ENCODE data around the gene MYO9B.
"Not testable (repeated sequence)": the region's sequence is repeated elsewhere in the genome, so short reads cannot be mapped to it uniquely, and the experiment has no call there.

MYO9B gene

DNA sequence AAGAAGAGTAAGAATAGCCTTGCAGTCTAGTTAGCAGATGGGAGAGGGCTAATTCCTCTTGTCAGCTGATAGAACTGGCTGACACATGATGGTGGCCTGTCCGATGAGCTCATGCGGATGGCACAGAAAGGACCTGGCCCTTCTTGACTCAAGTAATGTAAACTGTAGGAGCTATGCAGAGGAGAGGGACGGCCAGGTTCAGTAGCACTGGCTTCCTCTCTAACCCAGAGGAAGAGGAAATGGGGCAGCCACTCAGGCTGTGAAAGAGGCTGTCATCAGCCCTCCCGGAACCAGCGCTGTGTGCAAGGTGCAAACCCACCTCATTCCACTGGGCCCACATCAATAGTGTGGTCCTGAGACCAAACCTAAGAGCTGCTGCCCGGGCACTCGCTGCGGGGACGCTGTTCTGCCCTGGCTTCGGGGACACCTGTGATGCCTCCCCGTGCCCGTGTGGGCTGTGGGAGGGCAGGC, 108.8 kb downstream of the MYO9B start:
- peak; percentile 51 for DNase-seq

DNA sequence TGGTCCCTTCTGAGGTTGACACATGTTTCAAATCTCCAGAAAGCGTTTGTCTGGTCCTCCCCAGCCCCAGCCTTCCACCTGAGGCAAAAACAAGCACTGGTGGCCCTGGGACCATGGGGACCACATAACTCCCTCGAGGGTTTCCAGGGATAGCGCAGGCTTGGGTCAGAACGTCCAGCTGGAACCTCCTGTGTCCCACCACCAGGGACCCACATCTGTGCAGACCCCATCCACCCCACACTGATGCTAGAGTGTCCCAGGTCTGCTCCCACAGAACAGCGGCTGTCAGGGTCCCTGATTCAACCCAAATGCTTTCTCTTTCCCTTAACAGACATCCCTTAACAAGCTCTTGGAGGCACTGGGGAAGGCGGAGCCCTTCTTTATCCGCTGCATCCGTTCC, 110.0 kb downstream of the MYO9B start:
- DNase-seq = no peak

GRCh38 chr19:17191736-17192135, 116.2 kb downstream of the MYO9B start:
- DNase-seq = not testable (repeated sequence)

DNA sequence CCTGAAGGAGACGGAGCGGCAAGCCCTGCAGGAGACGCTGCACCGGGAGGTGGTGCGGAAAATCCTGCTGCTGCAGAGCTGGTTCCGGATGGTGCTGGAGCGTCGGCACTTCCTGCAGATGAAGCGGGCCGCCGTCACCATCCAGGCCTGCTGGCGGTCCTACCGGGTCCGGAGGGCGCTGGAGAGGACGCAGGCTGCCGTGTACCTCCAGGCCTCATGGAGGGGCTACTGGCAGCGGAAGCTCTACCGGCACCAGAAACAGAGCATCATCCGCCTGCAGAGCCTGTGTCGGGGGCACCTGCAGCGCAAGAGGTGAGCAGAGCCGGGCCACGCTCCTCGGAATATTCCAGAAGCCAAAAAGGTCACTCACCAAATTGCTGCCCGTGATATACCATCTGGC, 117.2 kb downstream of the MYO9B start:
- no peak for DNase-seq

- no peak for DNase-seq
Observed at GRCh38 chr19:17194608-17195007, 119.0 kb downstream of the MYO9B start.

DNA sequence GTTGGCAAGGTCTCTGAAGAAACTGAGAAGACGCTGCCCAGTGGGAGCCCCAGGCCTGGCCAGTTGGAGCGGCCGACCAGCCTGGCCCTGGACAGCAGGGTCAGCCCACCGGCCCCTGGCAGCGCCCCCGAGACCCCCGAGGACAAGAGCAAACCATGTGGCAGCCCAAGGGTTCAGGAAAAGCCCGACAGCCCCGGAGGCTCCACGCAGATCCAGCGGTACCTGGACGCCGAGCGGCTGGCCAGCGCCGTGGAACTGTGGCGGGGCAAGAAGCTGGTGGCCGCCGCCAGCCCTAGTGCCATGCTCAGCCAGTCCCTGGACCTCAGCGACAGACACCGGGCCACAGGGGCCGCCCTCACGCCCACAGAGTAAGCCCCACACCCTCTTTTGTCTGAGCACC, 119.5 kb downstream of the MYO9B start:
- no peak for DNase-seq

GRCh38 chr19:17196610-17197009, 121.0 kb downstream of the MYO9B start:
- DNase-seq = no peak

GRCh38 chr19:17197666-17198065, 122.1 kb downstream of the MYO9B start:
- no peak for DNase-seq

DNA sequence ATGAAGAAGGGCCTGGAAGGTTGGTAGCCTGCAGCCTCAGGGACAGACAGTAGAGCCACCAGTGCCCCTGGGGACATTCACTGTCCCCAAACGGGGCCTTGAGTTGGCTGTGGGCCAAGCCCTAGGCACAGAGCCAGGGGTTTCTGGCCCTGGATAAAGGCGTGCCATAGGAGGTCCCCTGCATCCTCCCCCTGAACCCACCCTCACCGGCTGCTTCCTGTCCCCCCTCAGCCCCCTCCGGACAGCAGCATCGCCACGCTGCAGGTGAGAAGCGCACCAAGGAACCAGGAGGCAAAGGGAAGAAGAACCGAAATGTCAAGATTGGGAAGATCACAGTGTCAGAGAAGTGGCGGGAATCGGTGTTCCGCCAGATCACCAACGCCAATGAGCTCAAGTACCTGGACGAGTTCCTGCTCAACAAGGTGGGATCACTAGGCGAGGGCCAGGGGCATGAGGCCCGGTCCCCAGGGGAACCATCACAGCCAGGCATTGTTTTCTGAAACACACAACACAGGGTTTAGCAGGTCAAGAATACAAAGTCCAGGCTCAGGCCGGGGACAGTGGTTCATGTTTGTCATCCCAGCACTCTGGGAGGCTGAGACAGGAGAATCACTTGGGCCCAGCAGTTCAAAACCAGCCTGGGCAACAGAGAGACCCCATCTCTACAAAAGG, 125.0 kb downstream of the MYO9B start:
- DNase-seq = no peak

- no peak for DNase-seq
Observed at GRCh38 chr19:17202249-17202648, 126.7 kb downstream of the MYO9B start.

- no peak for DNase-seq
Observed at GRCh38 chr19:17202713-17203112, 127.1 kb downstream of the MYO9B start.

GRCh38 chr19:17205237-17206140, 129.9 kb downstream of the MYO9B start:
- peak; percentile 61 for DNase-seq

DNA sequence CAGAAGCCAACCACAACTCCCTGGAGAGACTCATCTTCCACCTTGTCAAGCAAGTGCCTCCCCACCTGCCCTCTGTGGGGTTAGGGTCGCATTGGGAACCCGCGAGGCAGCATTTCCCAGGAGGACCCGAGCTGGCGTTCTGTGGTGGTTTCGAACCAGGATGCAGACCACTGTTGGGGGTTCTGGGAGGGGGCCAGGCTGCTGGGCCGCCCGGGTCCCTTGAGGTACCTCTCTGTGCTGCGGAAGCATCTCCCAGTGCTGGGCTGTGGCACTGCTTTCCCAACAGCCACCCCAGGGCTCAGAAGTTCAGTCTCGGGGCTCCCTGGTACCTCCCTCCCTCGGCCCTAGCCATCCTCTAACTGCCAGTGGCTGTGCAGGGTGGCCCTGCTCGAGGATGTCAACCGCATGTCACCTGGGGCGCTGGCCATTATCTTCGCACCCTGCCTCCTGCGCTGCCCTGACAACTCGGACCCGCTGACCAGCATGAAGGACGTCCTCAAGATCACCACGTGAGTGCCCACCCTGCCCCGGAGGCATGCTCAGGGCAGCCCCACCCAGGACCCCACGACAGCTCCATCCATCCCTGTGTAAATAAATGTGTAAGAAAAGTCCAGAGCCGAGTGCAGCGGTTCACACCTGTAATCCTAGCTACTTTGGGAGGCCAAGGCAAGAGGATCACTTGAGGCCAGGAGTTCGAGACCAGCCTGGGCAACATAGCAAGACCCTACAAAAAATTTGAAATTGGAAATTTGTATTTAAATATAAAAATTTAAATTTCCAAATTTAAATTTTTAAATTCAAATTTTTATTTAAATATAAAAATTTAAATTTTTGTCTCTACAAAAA, 131.4 kb downstream of the MYO9B start:
- DNase-seq = no peak

DNA sequence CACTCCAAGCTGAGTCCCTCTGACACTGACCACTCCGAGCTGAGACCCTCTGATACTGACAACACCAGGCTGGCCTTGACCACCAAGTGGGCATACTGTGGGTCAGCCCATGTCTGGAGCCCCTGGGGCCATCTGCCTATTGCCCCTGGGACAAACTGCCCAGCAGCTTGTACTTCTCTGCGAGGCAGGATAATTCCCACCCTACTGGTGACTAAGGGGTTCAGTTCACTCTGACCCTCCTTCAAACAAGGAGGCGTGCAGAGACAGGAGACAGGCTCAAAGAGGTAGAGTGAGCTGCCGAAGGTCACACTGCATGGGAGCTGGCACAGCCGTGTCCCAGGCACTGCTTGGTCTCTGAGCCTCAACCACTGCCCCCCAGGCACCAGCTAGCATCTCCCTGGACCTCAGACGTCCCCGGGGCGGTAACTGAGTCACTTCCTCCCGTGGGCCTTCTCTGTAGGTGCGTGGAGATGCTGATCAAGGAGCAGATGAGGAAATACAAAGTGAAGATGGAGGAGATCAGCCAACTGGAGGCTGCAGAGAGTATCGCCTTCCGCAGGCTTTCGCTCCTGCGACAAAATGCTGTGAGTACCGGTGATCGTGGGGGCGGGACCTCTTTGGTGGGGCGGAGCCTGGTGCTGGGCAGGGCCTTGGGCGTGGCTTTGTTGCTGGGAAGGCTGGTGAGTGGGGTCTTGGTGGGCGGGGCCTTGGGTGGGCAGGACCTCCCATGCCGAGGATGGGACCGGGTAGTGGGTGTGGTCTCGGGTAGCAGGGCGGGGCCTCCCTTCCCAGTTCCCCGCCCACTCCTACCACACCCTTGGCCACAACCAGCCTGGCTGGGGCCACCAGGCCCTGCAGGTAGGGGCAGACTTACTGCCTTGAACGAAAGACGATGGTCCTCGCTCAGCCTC, 133.8 kb downstream of the MYO9B start:
- DNase-seq = peak; percentile 50

GRCh38 chr19:17210296-17210695, 134.7 kb downstream of the MYO9B start:
- DNase-seq = no peak

DNA sequence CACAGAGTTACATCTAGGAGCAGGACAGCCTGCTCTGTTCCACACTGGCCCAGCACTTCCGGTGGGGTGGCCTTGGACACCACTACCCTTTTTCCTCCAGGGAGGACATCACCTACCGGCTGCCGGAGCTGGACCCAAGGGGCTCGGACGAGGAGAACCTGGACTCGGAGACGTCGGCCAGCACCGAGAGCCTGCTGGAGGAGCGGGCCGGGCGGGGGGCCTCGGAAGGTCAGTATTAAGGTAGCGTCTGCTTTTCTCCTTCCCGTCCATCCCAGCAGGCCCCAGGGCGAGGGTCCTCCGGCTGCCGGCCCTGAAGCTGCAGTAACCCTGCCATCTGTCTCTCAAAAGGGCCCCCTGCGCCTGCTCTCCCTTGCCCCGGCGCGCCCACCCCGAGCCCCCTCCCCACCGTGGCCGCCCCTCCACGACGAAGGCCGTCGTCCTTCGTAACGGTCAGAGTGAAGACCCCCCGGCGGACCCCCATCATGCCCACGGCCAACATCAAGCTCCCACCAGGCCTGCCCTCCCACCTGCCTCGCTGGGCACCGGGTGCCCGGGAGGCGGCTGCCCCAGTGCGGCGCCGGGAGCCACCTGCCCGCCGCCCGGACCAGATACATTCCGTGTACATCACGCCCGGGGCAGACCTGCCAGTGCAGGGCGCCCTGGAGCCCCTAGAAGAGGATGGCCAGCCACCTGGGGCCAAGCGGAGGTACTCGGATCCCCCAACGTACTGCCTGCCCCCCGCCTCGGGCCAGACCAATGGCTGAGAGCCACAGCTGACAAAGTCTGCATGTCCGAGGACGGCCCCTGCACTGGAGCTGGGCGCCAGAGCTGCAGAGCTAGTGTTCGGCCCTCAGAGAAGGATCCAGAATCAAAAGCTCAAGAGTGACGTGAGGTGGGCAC, 136.2 kb downstream of the MYO9B start:
- no peak for DNase-seq

GRCh38 chr19:17213334-17213733, 137.8 kb downstream of the MYO9B start:
- DNase-seq = no peak

DNA sequence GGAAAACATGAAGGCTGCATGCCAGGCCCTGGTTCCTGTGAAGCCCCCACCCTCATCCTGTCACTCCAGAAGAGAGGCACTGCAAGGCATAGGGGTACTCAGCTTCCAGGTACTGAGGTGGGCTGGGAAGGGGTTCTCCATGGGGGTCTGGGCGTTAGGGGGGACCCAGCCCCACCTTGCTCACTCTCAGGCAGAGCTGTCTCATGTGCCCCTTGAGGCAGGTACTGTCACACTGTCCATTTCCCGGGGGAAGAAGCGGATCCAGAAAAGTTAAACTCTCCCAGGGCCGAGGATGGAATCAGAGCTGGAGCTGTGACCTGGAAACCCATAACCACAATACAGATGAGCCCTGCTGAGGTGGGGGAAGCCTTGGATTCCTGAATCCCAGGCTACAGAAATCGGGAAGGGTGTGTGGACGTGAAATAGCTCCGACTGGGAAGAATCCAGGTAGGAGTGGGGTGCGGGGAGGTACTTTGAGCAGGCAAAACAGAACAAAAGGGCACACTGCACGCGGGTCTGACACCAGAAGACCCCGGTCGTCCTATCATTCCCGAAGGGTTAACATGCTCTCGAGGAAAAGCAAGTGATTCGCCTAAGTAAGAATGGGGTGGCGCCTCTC, 139.0 kb downstream of the MYO9B start:
- no peak for DNase-seq

- peak; percentile 89 for DNase-seq
Observed at GRCh38 chr19:17215127-17215971, 139.8 kb downstream of the MYO9B start, which contains the start of gene USE1. Gene USE1, plus strand, starts transcription at chr19:17215357. Its CDS starts 49 bp downstream, at chr19:17215406.

Data from CD4-positive, alpha-beta T cell treated with Interferon gamma for 1 hour (primary cell).